Thoracic aorta (tissue), 2 donors: ENCODE measurements around the gene VKORC1. TPM values are rescaled to one million over a fixed set of nuclear protein-coding genes. Genes with fewer than 3 reads are reported as not detected.

Experiments
- ATAC-seq: fragments of 150-250 bp; one replicate; pipeline ENCODE4 v1.8.0; 2017; ENCODE audit warnings: low read depth; ENCODE audit not compliant: insufficient number of reproducible peaks, low FRiP score
- DNase-seq: peaks from one replicate; pipeline ENCODE4 v3.0.0-alpha.2; 2020; ENCODE audit warnings: low spot score
- H3K27ac ChIP-seq, 2 donors: fragments of 200-600 bp; sonication (generic); 1 replicate in 1 of 2; 2 replicates in 1 of 2; pipeline ENCODE4 v1.5.1; 2016; ENCODE audit warnings: mild to moderate bottlenecking in 2 of 2, moderate library complexity in 2 of 2
- H3K27me3 ChIP-seq: fragments of 200-600 bp; sonication (generic); replicated peaks from 2 replicates; pipeline ENCODE4 v1.6.0; 2016; ENCODE audit warnings: mild to moderate bottlenecking; ENCODE audit not compliant: insufficient read depth
- H3K36me3 ChIP-seq: fragments of 200-600 bp; sonication (generic); one replicate; pipeline ENCODE4 v1.5.1; 2016
- H3K4me1 ChIP-seq, 2 donors: fragments of 200-600 bp; sonication (generic); 1 replicate in 1 of 2; 2 replicates in 1 of 2; pipeline versions ENCODE4 v1.5.1 to v1.6.0; 2016; ENCODE audit warnings: low read depth in 2 of 2, mild to moderate bottlenecking in 1 of 2; ENCODE audit not compliant: control insufficient read depth in 1 of 2
- H3K4me3 ChIP-seq: fragments of 200-600 bp; sonication (generic); 2 replicates; pipeline ENCODE4 v1.5.1; 2016; ENCODE audit warnings: mild to moderate bottlenecking
- H3K9me3 ChIP-seq: fragments of 200-600 bp; sonication (generic); 2 replicates; pipeline ENCODE4 v1.5.1; 2016
- total RNA-seq, 2 donors: library from RNA; depleted of rRNA; stranded (reverse); fragments of >200 nt; gene quantifications; one replicate each; pipeline versions ENCODE4 v1.1.0 to v1.2.3, GENCODE V29; 2016
- TF ChIP-seq, protein P1 (sequence below): fragments of 200-600 bp; sonication (generic); IDR thresholded peaks from one replicate; pipeline ENCODE4 v1.5.1; 2019; ENCODE audit warnings: antibody characterized with exemption

Gene VKORC1
- total RNA-seq, 2 donors from 2014 or later, result 88.7 to 187 TPM

DNA sequence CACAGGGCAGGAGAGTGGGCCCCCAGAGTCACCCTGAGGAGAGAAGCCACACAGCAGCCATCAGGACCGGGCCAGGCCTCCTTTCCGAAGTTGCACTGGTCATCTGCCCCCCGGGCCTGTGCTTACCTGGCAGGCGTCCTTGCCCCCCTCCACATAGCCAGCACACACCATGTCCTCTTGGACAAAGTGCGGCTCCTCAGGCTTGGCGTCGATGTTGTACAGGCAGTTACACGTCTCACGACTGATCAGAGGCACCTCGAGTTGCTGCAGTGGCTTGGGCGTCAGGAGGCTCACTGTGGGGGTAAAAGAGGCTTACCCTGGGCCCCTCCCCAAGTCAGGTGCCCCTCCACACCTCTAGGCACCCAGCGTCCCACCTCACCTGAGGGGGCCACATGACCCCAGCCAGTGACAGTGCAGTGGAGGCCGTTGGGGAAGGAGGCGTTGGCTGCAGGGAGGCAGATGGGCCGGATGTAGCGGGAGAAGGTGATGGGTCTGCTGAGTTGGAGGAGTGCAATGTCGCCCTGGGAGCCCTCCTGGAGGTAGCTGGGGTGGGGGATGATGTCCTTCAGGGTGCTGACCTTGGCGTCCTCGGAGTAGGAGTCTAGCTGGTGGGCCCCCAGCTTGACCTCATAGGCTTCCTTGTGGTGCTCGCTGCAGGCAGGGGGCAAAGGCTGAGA lies 37.8 kb upstream of the VKORC1 start:
- Histone ChIP-seq H3K4me1 (no peaks in the 10 kb centered on the region), H3K27me3 (no peaks in the 10 kb centered on the region), H3K9me3 (no peaks in the 10 kb centered on the region), H3K27ac (no peak overlapping the region), H3K4me3 (no peak overlapping the region), H3K36me3 (peaks cover 42% of the 10 kb centered on the region)
- no peak for ATAC-seq
- no peak for DNase-seq
- TF ChIP-seq, protein P1, sequence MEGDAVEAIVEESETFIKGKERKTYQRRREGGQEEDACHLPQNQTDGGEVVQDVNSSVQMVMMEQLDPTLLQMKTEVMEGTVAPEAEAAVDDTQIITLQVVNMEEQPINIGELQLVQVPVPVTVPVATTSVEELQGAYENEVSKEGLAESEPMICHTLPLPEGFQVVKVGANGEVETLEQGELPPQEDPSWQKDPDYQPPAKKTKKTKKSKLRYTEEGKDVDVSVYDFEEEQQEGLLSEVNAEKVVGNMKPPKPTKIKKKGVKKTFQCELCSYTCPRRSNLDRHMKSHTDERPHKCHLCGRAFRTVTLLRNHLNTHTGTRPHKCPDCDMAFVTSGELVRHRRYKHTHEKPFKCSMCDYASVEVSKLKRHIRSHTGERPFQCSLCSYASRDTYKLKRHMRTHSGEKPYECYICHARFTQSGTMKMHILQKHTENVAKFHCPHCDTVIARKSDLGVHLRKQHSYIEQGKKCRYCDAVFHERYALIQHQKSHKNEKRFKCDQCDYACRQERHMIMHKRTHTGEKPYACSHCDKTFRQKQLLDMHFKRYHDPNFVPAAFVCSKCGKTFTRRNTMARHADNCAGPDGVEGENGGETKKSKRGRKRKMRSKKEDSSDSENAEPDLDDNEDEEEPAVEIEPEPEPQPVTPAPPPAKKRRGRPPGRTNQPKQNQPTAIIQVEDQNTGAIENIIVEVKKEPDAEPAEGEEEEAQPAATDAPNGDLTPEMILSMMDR, result no peak

DNA sequence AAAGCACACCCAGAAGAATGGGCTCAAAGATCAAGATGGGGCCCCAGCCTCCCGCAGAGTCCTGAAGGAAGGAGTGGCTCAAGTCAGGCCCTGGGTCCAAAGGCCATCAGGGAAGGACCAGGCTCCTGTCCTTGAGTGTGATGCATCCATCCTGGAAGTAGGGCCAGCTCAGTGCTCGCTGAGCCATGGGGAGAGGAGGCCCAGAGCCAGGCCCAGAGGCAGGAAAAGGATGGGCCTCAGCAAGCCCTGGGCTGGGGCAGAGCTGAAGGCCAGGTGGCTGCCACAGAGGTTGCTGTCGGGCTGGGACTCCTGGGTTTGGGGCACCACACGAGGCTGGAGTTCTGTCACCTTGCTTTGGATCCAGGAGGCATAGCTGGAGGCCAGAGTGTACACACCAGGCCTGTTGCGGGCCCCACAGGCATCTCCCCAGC lies 37.3 kb upstream of the VKORC1 start:
- no peak overlapping the region for H3K27ac ChIP-seq

DNA sequence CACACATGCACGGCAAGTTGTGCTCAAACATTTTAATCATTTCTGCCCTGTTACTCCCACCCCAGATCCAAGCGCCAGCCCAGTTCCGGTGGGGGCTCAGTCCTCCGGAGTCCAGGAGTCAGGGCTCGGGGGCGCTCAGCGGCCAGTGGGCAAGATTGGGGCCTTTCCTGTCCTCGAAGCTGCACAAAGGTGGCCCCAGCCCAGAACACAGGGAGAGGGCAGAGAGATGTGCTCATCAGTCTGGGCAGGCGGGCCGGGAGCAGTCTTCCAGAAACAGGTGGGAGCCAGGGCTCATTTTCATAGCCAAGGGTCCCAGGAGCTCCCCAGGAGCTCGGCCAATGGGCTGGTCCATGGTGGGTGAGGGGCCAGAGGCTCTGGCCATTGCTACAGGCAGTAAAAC lies 36.8 kb upstream of the VKORC1 start:
- no peaks in the 10 kb centered on the region for H3K9me3 ChIP-seq
- H3K27me3 ChIP-seq, result no peaks in the 10 kb centered on the region
- no peaks in the 10 kb centered on the region for H3K4me1 ChIP-seq
- TF ChIP-seq, protein P1, result no peak
- no peak overlapping the region for H3K27ac ChIP-seq
- DNase-seq (no peak), ATAC-seq (no peak)
- H3K4me3 ChIP-seq, result no peak overlapping the region
- peaks cover 49% of the 10 kb centered on the region for H3K36me3 ChIP-seq

More for the DNA sequence above, 37.3 kb upstream of the VKORC1 start:
- Histone ChIP-seq H3K27me3 (no peaks in the 10 kb centered on the region), H3K4me1 (no peaks in the 10 kb centered on the region), H3K9me3 (no peaks in the 10 kb centered on the region), H3K4me3 (no peak overlapping the region), H3K36me3 (peaks cover 48% of the 10 kb centered on the region)
- no peak for ATAC-seq
- TF ChIP-seq, protein P1, result no peak
- DNase-seq, result no peak

GRCh38 chr16:31130899-31131298 lies 36.3 kb upstream of the VKORC1 start:
- H3K36me3 ChIP-seq, result peaks cover 52% of the 10 kb centered on the region

GRCh38 chr16:31130336-31130891 lies 35.8 kb upstream of the VKORC1 start:
- Histone ChIP-seq H3K9me3 (no peaks in the 10 kb centered on the region), H3K4me1 (no peaks in the 10 kb centered on the region), H3K27me3 (no peaks in the 10 kb centered on the region), H3K36me3 (peaks cover 57% of the 10 kb centered on the region), H3K4me3 (no peak overlapping the region), H3K27ac (no peak overlapping the region)
- ATAC-seq (no peak), DNase-seq (no peak)
- TF ChIP-seq, protein P1, result no peak

More at GRCh38 chr16:31130899-31131298, 36.3 kb upstream of the VKORC1 start:
- DNase-seq (no peak), ATAC-seq (no peak)
- no peak overlapping the region for H3K4me3 ChIP-seq
- no peaks in the 10 kb centered on the region for H3K4me1 ChIP-seq
- TF ChIP-seq, protein P1, result no peak
- H3K9me3 ChIP-seq, result no peaks in the 10 kb centered on the region
- no peak overlapping the region for H3K27ac ChIP-seq
- H3K27me3 ChIP-seq, result no peaks in the 10 kb centered on the region
